K562 (cell line): ENCODE results near the gene COPS6. TPM values are rescaled to one million over a fixed set of nuclear protein-coding genes. Genes with fewer than 3 reads are reported as not detected.
A peak's percentile ranks its signal among the peaks of the same experiment; 100 is the strongest.

Experiments used
- KLF10 ChIP-seq: fragments of 250-450 bp; sonication (Bioruptor Pico); IDR thresholded peaks from 2 replicates; pipeline ENCODE4 v1.6.1; 2021; ENCODE audit warnings: matching md5 sums
- NFRKB ChIP-seq: fragments of 450-650 bp; IDR thresholded peaks from 2 replicates; pipeline ENCODE4 v1.6.1; 2016; ENCODE audit warnings: low read depth
- NR2C2 ChIP-seq, 2 experiments: fragments of 200-800 bp in 1 of 2; sonication (Bioruptor generic) in 1 of 2; sonication (generic) in 1 of 2; formaldehyde crosslinking in 1 of 2; IDR thresholded peaks; 2 replicates each; pipeline versions ENCODE4 v1.6.1 to v1.8.0; 2016 to 2022; ENCODE audit warnings: mild to moderate bottlenecking in 1 of 2, missing compliant biosample characterization in 1 of 2, missing genetic modification characterization in 1 of 2, missing genetic modification reagents in 1 of 2
- SOX6 ChIP-seq: fragments of 450-650 bp; IDR thresholded peaks from 2 replicates; pipeline ENCODE4 v1.6.1; 2014; ENCODE audit warnings: mild to moderate bottlenecking
- STAT5B ChIP-seq: fragments of 250-450 bp; sonication (Bioruptor Pico); IDR thresholded peaks from 2 replicates; pipeline ENCODE4 v1.8.0; 2021; ENCODE audit warnings: mild to moderate bottlenecking, inconsistent platforms
- TAL1 ChIP-seq: fragments of 450-650 bp; IDR thresholded peaks from 2 replicates; pipeline ENCODE4 v1.6.1; 2016; ENCODE audit warnings: mild to moderate bottlenecking
- TCF3 ChIP-seq: sonication (generic); formaldehyde crosslinking; IDR thresholded peaks from 2 replicates; pipeline ENCODE4 v1.4.0; 2020; ENCODE audit warnings: mild to moderate bottlenecking, missing genetic modification reagents
- TRIM24 ChIP-seq, 2 experiments: fragments of 450-650 bp; IDR thresholded peaks; 2 replicates each; pipeline ENCODE4 v1.6.1; 2016
- polyA plus RNA-seq, 8 experiments: library from polyadenylated mRNA; depleted of rRNA in 4 of 8; stranded (reverse) in 5 of 8; unstranded in 3 of 8; fragments of >200 nt; fragmentation: Nextera tagmentation in 2 of 8; fragmentation: Illumina TruSeq in 1 of 8; extraction: Ambion mirVana in 2 of 8; extraction: Trizol in 1 of 8; gene quantifications; 2 replicates each; pipeline versions ENCODE4 v1.2.1 to v1.2.3, GENCODE V29; 2011 to 2014; ENCODE audit warnings: inconsistent platforms in 1 of 8, missing spikeins in 1 of 8
- total RNA-seq, 7 experiments: library from RNA; depleted of rRNA in 6 of 7; stranded (reverse); fragments of >200 nt in 6 of 7; fragmentation: Illumina TruSeq in 2 of 7; extraction: Trizol in 2 of 7; gene quantifications; 2 replicates each; pipeline versions ENCODE4 v1.2.1 to v1.2.3, GENCODE V29; 2011 to 2021; ENCODE audit warnings: low replicate concordance in 1 of 7
- TF ChIP-seq, protein P1 (sequence below): fragments of 250-450 bp; sonication (Bioruptor Pico); IDR thresholded peaks from 2 replicates; pipeline ENCODE4 v1.8.0; 2021; ENCODE audit warnings: mild to moderate bottlenecking, moderate library complexity
- TF ChIP-seq, protein P2 (sequence below): fragments of 450-650 bp; IDR thresholded peaks from 2 replicates; pipeline ENCODE4 v1.6.1; 2016; ENCODE audit warnings: borderline replicate concordance
- TF ChIP-seq, protein P3 (sequence below), 2 experiments: fragments of 450-650 bp; IDR thresholded peaks; 2 replicates each; pipeline ENCODE4 v1.6.1; 2016; ENCODE audit warnings: mild to moderate bottlenecking in 2 of 2, borderline replicate concordance in 1 of 2, low read depth in 1 of 2, moderate library complexity in 1 of 2
- TF ChIP-seq, protein P4 (sequence below): fragments of 450-650 bp; IDR thresholded peaks from 2 replicates; pipeline ENCODE4 v1.7.0; 2016; ENCODE audit warnings: borderline replicate concordance

The COPS6 gene
- total and polyA plus RNA-seq, 9 of the 15 experiments (the other 6 are each of a cell fraction or from before 2014, with no cell fraction given), result 63.0 to 331 (median 168) TPM

DNA sequence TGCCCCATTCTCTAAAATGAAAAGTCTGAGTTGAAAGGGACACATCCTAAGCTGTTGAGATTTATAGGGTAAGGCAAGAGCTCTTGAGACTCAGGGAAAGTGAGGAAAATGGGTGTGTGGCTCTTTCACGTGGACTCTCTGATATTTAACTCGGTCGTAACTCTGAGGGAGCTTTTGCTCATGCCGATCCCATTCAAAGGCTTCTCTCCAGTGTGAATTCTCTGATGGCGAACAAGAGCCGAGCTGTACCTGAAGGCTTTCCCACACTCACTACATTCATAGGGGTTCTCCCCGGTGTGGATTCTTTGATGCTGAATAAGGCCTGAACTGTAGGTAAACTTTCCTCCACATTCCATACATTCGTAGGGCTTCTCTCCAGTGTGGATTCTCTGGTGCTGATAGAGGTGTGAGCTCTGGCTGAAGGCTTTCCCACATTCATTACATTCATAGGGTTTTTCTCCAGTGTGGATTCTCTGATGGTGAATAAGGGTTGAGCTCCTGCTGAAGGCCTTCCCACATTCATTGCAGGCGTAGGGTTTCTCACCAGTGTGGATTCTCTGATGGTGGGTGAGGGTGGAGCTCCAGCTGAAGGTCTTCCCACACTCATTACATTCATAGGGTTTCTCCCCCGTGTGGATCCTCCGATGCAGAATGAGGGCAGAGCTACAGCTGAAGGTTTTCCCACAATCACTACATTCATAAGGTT, 17.6 kb upstream of the COPS6 start (continued):
- TF ChIP-seq, protein P1, sequence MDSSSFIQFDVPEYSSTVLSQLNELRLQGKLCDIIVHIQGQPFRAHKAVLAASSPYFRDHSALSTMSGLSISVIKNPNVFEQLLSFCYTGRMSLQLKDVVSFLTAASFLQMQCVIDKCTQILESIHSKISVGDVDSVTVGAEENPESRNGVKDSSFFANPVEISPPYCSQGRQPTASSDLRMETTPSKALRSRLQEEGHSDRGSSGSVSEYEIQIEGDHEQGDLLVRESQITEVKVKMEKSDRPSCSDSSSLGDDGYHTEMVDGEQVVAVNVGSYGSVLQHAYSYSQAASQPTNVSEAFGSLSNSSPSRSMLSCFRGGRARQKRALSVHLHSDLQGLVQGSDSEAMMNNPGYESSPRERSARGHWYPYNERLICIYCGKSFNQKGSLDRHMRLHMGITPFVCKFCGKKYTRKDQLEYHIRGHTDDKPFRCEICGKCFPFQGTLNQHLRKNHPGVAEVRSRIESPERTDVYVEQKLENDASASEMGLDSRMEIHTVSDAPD (CRISPR knock-in tag), result no peak
- TF ChIP-seq NR2C2 (CRISPR knock-in tag; IDR thresholded peaks at IDR 0.05), result no peak
- no peak for TF ChIP-seq NR2C2 (tag; IDR thresholded peaks at IDR 0.05)
- peak; percentile 85; the same call in 1 of the 2 replicates for TF ChIP-seq NFRKB
- TF ChIP-seq KLF10 (CRISPR knock-in tag), result no peak
- TF ChIP-seq, protein P2, sequence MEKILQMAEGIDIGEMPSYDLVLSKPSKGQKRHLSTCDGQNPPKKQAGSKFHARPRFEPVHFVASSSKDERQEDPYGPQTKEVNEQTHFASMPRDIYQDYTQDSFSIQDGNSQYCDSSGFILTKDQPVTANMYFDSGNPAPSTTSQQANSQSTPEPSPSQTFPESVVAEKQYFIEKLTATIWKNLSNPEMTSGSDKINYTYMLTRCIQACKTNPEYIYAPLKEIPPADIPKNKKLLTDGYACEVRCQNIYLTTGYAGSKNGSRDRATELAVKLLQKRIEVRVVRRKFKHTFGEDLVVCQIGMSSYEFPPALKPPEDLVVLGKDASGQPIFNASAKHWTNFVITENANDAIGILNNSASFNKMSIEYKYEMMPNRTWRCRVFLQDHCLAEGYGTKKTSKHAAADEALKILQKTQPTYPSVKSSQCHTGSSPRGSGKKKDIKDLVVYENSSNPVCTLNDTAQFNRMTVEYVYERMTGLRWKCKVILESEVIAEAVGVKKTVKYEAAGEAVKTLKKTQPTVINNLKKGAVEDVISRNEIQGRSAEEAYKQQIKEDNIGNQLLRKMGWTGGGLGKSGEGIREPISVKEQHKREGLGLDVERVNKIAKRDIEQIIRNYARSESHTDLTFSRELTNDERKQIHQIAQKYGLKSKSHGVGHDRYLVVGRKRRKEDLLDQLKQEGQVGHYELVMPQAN, result no peak
- no peak for TF ChIP-seq TCF3
- TF ChIP-seq TAL1, result no peak
- TF ChIP-seq, protein P3, sequence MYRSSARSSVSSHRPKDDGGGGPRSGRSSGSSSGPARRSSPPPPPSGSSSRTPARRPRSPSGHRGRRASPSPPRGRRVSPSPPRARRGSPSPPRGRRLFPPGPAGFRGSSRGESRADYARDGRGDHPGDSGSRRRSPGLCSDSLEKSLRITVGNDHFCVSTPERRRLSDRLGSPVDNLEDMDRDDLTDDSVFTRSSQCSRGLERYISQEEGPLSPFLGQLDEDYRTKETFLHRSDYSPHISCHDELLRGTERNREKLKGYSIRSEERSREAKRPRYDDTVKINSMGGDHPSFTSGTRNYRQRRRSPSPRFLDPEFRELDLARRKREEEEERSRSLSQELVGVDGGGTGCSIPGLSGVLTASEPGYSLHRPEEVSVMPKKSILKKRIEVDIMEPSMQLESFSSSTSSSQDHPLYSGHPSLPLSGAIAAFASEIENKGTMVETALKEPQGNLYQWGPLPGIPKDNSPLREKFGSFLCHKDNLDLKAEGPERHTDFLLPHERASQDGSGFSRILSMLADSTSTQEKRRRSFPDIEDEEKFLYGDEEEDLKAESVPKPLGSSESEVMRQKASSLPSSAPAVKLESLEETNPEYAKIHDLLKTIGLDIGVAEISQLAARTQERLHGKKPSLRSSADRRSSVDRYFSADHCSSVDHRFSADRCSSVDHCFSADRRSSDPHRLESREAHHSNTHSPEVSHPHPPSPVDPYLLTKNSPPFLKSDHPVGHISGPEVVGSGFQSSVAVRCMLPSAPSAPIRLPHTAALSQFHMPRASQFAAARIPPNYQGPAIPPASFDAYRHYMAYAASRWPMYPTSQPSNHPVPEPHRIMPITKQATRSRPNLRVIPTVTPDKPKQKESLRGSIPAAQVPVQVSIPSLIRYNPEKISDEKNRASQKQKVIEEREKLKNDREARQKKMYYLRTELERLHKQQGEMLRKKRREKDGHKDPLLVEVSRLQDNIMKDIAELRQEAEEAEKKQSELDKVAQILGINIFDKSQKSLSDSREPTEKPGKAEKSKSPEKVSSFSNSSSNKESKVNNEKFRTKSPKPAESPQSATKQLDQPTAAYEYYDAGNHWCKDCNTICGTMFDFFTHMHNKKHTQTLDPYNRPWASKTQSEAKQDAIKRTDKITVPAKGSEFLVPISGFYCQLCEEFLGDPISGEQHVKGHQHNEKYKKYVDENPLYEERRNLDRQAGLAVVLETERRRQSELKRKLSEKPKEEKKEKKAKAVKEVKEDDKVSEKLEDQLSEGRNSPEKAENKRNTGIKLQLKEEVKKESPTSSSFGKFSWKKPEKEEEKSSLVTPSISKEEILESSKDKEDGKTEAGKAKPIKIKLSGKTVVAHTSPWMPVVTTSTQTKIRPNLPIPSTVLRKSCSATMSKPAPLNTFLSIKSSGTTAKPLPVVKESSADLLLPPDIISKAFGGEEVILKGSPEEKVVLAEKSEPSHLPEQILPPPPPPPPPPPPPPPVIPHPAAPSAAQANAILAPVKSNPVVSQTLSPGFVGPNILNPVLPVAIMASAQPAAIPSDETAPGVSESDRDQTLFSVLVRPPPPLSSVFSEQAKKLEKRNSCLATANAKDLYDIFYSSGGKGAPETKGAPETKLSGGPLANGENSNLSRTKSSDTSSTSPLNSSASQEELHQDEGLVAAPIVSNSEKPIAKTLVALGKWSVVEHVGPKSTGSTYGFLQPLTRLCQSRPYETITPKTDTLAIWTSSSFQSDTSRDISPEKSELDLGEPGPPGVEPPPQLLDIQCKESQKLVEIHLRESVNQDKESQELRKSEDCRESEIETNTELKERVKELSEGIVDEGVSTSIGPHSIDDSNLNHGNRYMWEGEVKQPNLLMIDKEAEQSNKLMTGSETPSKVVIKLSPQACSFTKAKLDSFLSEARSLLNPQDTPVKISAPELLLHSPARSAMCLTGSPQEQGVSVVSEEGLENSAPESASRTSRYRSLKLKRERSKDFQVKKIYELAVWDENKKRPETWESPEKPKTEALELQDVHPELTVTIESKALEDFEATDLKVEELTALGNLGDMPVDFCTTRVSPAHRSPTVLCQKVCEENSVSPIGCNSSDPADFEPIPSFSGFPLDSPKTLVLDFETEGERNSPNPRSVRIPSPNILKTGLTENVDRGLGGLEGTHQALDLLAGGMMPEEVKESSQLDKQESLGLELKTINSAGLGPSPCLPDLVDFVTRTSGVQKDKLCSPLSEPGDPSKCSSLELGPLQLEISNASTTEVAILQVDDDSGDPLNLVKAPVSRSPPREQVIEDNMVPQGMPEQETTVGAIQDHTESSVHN (IDR thresholded peaks at IDR 0.05; ENCODE audit: borderline replicate concordance in 1 of 2, low read depth in 1 of 2), result peak in 1 of 2 experiments; percentile 53; a peak in 1 of 4 replicates
- TF ChIP-seq, protein P4, sequence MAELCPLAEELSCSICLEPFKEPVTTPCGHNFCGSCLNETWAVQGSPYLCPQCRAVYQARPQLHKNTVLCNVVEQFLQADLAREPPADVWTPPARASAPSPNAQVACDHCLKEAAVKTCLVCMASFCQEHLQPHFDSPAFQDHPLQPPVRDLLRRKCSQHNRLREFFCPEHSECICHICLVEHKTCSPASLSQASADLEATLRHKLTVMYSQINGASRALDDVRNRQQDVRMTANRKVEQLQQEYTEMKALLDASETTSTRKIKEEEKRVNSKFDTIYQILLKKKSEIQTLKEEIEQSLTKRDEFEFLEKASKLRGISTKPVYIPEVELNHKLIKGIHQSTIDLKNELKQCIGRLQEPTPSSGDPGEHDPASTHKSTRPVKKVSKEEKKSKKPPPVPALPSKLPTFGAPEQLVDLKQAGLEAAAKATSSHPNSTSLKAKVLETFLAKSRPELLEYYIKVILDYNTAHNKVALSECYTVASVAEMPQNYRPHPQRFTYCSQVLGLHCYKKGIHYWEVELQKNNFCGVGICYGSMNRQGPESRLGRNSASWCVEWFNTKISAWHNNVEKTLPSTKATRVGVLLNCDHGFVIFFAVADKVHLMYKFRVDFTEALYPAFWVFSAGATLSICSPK, result no peak
- peak; percentile 79 for TF ChIP-seq SOX6
- TF ChIP-seq STAT5B (CRISPR knock-in tag), result no peak
- TF ChIP-seq TRIM24 (IDR thresholded peaks at IDR 0.05), result peak in 1 of 2 experiments; percentile 85; a peak in 2 of 4 replicates
